HuH-7 (cell line): ENCODE data around the gene DOCK4.

Experiments used
- DNase-seq: peaks from one replicate; pipeline ENCODE4 v3.0.0; 2011; ENCODE audit warnings: low spot score

The DOCK4 gene

DNA sequence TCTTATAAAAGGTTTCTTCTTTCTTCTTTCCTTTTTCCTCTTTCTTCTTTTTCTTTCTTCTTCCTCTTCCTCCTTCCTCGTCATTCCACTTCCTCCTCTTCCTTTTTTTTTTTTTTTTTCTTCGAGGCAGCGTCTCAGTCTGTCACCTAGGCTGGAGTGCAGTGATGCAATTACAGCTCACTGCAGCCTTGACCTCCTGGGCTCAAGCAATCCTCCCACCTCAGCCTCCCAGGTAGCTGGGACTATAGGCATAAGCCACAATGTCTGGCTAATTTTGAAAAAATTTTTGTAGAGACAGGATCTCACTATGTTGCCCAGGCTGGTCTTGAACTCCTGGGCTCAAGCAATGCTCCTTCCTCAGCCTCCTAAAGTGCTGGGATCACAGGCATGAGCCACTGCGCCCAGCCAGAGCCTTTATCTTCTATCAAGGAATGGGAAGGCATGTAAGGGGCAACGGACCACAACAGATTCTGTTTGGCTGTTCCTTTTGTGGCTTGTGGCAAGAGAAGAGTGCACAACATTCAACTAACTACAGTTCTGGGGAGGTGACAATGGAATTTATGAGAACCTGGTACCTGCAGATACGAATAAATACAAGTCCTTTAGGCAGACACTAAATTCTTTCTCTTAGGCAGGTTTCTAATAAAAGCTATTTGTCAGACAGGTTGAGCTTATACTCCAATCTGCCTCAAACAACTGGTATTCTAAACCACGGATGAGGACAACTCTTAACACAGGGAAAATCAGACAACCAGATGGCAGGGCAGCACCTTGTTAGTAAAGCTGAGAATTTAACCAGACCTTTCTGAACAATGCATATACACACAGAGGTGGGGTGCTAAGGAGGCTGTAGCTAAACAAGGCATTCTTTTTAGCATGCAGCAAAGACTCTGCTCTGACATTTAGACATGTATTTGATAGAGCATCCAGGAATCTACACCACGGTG is 100.3 kb downstream of the DOCK4 start:
- DNase-seq: no peak

DNA sequence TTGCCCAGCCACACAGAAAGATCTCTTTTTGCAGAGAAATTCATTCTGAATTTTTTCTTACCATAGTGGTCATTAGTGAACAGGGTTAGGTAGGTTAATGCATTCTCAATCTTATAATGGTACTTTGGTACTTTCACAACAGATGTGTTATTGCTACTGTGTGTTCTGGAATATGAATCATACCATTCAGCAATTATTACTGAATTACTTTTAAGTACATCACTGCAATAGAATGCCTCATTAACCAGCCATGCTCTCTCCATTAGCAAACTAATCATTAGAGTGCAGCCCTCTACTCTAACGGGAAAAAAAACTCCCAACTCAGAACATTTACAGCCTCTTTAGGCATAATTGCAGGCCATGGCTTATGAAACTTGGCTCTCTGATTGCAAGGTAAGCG is 102.1 kb downstream of the DOCK4 start:
- no peak for DNase-seq

DNA sequence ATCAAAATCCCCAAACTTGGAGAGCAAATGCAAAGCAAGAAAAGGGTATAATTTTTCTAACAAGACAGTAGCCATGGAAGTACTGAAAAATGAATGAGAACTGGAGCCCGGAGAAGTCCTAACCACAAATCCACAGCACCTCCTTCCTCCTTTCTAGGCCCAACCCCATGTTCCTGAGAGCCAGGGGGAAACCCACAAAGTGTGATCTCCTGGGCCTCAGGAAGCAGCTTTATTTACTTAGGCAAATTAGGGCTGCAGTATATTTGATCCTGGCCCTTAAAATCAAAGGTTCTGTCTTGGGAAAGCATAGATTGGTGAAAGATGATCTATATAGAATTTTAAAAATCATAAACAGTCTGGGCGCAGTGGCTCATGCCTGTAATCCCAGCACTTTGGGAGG is 103.0 kb downstream of the DOCK4 start:
- DNase-seq: peak; percentile 35

DNA sequence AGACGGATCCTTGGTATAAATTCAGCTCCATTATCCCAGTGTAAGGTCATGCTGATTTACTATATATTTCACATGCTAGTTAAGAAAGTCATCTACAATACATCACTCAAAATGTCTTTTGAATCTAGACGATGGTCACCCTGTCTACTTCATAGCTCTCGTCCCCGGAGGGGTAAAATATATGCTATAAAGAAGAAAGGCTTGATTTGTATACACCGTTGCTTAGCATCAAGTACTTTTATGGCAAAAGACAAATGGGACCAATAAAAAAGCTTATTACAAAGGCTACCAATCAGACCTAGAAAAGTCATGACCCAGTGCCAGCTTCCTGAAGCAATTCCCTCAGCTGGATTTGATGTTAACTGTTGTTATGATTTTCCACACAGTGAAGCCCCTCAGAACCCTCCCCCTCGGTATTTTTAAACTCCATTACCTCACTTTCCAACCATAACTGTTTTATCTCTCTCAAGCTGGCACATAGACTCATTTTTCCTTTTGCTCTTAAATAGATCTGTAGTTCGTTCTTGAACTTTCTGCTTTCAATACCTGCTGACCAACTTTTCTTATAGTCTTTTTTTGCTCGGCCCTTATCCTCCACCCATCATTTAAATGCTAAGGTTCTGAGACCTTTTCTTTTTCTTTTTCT is 104.9 kb downstream of the DOCK4 start:
- DNase-seq: no peak

DNA sequence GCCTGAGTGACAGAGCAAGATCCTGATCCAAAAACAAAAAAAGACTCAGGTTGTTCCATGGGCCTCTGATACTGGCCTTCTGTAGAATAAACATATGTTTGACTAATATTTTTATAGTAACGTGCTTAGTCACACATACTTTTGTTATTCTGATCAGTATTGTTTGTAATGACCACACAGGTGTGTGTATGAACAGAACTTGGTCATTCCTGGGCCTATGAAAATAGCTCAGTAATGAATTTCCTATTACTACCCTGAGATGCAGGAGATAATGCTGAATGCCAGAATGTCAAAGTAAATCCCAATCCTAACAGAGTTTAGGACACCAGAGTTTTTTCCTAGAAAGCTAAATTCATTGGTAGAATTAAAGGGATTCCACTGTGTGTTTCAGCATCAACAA is 108.7 kb downstream of the DOCK4 start:
- no peak for DNase-seq

DNA sequence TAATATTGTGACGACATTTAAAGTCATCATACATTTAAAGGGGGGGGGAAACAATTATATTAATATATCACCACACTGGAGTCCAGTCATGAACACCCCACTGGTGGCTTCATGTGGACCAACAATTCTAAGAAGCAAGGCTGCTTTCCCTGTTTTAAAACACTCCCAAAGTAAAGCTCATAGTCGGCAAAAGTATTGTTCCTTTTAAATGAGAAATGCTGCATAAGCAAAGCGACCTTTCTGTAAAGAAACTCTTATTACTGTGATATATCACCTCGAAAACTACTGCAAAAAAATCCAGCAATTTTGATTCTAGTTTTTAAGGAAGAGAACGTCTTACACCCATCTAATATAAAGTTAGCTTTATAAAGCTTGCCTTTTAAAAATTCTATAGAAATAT is 112.8 kb downstream of the DOCK4 start:
- no peak for DNase-seq

DNA sequence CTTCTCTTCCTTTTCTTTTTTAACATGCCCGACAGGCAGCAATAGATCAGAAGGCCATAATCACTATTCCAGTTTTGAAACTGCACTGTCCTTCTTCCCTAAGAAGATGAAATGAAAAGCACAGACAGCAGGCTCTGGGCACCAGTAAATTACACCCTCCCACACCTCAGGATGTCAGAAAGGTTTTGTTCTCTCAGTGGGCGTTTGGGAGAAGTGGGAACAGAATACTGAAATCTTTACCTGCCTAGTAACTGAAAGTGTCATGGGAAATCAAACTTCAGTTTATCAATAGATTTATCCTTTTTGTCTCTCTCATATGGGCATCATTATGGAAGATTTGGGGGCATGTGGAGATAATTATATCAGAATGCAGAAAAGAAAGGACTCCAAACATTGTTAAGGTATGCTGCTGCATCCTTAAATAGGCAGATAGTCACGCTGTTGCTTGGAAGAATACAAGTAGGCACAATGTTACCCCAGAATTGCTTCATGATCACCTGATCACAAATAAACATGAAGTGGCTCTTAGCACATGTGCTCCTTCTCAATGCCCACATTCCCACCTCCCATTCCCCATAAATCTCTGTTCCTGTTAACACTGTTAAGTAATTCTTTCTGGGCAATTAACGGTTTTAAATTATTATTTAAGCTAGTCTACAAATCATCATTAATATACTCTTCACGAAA is 113.3 kb downstream of the DOCK4 start:
- no peak for DNase-seq

DNA sequence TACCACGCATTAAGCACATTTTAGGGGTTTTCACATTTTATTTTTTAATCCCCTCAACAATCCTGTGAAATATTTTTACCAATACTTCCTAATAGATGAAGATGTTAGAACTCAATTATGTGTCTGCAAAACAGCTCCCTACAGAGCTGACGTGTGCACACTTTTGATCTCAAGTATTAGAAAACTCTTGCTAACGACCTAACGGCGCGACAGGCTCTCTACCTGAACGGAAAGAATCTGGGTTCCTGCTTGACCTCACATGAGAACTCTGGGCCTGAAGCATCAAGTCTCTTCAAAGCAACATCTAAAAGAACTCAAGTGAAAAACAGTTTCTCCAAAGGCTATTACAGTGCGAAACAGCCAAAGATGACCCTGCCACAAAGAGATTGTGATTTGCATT is 113.9 kb downstream of the DOCK4 start:
- DNase-seq: no peak

DNA sequence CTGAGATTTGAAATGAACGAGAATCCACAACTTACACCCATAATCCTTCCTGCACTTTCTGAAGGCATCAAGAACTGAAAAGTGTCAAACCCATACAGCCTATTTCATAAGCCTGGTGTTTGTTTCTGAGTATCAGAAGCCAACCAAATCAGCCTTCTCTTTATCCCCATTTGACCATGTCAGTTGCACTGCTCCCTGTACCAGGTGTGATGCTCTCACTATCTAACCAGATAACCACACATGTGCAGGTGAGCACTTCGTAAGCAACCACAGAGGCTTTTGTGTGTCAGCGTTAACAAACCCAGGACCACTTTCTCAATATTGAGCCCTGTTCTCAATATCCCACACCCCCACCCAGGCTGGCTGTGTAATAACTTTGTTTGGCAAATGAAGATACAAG is 114.4 kb downstream of the DOCK4 start:
- no peak for DNase-seq

DNA sequence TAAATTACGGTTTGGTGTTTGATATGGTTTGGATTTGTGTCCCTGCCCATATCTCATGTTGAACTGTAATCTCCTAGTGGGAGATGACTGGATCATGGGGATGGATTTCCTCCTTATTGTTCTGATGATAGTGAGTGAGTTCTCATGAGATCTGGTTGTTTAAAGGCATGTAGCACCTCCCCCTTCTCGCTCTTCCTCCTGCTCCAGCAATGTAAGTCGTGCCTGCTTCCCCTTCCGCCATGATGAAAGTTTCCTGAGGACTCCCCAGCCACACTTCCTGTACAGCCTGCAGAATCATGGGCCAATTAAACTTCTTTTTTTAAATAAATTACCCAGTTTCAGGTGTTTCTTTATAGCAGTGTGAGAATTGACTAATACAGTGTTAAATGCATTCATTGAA is 116.6 kb downstream of the DOCK4 start:
- DNase-seq: no peak

DNA sequence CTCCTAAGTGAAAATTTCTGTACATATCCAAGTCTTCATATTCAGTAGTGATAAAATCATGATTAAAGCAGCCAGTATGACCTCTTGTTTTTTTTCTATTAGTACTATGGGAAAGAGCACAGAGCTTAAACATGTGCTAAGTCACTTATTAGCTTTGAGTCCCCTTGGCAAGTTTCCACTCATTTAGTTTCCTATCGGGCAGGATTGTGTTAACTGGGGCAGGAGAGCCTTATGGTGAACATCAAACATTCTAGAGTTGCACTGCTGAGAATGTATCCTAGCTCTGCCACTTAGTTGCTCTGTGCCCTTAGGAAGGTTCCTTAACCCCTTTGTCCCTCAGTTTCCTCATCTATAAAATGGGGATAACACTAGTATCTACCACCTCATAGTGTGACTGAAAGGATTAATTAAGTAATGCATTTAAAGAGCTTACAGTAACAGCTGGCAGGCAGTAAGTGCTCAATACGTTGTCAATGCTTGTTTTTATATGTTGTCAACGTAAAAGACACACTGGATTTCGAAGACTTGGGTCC is 117.6 kb downstream of the DOCK4 start:
- DNase-seq: no peak

DNA sequence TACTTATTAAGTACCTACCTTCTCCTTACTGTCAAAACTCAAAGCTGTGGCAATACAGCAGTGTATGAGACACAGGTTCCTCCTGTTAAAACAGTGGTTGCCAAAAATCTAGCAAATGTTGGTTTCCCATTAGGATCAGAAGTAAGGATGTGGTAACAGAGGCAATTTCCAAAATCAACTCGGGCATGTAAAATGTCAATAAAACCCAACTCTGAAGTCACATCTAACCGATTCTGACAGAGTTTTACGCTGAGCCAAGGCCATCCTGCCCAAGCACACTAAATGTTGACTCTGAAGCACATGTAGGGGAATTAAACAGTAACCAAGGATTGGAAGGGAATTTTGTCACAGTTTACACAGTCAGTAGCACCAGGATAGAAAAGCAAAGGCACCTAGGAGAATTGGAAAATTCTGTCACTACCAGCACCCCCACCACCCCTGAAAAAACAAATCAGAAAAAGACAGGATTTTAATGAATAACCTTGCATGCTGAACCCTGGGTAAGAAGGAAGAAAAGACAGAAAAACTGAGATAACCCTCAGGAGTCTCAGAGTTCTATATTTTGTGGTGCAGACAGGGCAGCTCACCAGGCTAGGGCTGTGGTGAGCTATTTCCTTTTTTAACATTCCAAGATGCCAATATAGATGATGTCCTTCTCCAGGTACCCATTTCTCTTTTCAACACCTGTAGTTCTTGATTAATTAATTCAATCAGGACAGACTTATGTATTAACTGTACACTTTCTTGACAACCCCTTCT is 119.5 kb downstream of the DOCK4 start:
- DNase-seq: peak; percentile 15

DNA sequence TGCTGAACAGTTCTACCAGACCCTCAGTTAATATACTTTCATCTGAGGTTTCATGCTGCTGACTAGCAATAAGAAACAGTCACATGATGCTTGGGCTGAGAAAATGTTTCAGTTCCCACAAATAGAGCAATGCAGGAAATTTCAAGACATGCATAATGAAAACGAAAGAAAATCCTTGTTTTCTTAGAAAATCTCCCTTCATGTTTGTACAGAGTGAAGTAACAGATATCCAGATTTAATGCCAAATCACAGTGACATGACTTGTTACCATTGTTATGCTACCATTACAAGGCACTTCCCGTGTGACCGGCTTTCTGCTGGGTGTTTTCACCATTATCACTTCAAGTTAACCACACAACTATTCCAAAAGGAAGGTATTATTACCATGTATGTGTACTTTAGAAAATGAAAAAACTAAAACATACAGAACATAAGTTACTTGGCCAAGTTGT is 121.7 kb downstream of the DOCK4 start:
- DNase-seq: no peak

DNA sequence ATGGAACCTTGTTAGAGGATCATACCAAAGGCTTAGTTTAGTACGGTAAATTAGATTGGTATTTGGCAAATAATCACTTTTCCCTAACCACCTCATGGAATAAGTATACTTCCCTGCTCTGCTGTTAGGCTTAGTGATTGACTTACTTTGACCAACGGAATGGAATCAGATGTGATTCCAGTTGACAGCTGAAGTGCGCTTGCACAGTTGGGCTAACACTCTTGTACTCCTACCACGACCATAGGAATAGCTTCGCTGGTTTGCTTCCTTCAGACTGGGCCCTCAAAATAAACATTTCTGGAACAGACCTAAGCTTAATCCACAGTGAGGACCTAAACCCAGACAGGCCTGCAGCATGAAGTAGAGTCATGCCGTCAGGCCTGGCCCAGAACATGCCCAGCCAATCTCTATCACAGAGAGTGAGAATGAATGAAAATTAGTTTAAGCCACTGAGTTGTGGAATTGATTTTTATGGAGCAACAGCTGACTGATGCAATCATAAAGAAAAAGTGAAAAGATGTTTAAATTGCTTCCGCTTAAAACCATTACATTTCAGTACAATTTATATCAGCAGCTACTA is 122.3 kb downstream of the DOCK4 start:
- DNase-seq: no peak

DNA sequence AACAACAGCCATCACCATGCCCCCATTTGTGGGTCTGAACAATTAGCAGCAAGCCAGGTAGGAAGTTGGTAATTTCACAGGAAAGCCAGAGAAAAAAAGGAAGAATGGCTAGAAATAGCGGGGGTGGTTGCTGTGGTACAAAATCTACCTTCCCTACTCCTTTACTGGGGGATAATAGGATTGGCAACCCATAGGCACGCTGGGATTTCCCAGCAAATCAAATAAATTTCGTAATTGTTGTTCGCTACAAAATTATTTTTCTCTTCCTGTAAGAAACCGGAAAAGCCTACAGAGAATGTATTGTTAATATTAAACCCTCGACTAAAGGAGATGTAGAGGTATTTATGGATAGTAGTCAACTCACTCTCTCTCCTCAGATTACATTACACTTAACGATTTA is 123.9 kb downstream of the DOCK4 start:
- no peak for DNase-seq

DNA sequence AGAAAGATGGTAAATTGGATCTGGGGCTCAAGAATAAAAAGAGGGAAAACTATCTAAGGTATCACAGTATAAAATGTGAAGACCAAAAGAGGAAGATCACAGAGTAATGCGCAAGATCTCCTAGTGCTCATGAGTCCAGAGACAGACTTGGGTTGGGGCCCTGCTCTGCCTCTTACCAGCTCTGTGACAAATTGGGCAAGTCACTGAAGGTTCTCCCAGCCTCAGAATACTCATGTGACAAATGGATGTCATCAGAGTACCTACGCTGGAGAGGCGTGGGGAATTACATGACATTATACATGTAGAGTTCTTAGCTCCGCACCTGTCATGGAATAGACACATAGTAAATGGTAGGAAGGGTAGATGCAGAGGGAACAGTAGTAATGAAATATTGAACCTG is 124.4 kb downstream of the DOCK4 start:
- no peak for DNase-seq

DNA sequence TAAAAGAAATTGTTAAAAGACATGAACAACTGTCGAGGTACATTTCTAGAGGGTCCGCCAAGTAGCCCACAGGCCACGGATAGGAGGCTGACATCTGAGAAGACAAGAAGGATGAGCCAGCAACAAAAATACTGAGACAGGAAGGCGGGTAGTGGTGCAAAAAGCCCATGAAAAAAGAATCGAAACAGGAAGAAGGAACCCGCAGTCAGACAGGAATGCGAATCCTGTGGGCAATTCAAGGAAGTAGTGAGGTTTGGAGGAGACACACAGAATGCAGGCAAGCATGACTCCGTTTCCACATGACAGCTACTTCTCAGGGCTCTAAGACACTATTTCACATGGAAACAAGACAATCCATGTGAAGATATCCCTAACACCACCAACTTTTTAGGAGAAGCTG is 125.2 kb downstream of the DOCK4 start:
- no peak for DNase-seq

DNA sequence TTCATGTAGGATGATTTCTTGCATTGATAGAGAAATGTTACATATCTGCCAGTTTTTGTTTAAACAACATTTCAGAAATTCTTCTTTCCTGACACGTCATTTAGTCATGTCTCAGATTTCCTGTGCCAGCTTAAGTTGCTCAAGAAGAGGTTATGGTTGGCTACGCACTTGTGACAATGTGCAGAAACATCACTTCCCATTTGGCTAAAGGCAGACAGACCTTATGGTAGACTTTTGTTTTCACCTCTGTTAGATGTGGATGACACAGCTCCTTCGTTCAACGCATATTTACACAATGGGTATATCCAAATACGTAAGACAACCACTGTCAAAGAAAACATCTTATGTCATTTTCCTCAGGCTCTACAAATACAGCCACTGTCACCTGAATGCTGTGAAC is 125.8 kb downstream of the DOCK4 start:
- DNase-seq: no peak

DNA sequence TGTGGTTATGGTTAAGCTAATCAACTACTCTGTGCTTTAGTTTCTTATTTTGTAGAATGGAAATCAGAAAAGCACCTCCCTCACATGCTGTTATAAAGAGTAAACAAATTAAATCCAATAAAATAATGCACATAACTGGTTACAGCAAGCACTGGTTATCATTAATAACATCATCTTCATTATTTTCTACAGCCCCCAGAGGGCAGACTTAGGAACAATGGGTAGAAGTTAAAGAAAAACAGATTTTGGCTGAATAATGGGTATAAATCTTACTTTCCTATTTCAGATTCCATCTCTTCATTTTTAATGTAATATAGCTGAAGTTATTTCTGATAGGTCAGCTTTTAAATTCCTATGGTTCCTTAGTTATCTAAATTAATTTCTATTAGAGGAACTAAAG is 126.5 kb downstream of the DOCK4 start:
- DNase-seq: no peak

DNA sequence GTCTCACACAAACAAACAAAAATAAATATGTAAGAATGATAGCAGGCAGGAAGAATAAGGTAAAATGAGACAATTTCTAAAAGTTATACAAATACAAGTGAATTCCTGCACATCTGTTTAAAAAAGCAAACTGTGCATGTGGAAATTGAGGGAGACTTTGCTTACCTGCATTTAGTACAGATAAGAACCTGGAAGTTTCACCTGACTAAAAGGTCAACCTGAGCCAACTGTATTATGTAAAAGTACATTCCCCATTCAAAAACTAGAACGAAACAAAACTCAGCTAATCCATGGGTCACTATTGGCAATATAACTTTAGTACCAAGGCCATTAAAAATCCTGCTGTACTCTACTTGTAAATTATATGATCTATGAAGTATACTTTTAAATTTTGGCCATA is 127.1 kb downstream of the DOCK4 start:
- no peak for DNase-seq

DNA sequence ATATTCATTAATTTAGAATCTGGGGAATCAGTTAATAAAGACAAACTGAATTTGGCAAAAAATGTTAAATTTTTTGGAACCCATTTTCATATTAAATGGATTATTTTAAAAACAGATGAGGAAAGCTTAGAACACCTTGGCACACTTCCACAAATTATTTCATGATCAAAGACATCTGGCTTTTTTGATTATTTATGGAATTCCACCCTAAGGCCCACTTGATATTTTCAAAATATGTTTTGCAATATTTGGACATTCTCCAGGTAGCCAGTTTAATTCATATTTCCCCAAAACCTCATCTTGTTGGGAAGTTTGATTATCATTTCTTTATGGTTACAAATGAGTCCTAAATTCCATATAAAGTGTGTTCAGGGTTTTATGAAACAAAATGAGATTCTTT is 129.9 kb downstream of the DOCK4 start:
- no peak for DNase-seq

DNA sequence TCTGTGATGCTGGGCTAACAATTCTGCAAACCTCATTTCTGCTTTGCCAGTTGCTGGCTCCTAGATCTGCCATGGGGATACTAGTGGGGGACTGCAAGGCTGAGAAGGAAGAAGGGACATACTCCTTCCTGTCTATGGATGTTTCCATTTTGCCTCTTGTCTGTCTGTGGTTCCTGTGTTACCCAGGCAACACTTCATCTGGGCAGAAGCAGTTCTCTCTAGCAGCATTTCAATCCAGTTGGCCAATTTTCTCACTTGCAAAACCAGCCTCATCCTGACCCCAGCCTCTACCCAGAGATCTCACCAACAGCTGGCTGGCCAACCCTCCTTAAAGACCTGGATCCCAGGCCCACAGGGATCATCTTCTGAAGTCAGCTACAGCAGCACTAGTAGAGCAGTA is 131.7 kb downstream of the DOCK4 start:
- no peak for DNase-seq
